Naive thymus-derived CD4-positive, alpha-beta T cell (primary cell): Measurements from ENCODE around the gene PRR5L. TPM values are rescaled to one million over a fixed set of nuclear protein-coding genes. Genes with fewer than 3 reads are reported as not detected.

Experiments used
- ATAC-seq: fragments of 150-1000 bp; cut with Tn5 transposase; 2 replicates; pipeline ENCODE4 v1.10.0; 2021; ENCODE audit warnings: mild to moderate bottlenecking, moderate library complexity
- CTCF ChIA-PET: fragments of 350-600 bp; sonication (Branson Sonifier 250); formaldehyde crosslinking; loops from one replicate; lab custom pipeline; 2021; ENCODE audit warnings: antibody characterized with exemption; lab: Charles Lee
- POLR2A ChIA-PET: fragments of 350-600 bp; sonication (Branson Sonifier 250); formaldehyde crosslinking; loops from one replicate; lab custom pipeline; 2021; ENCODE audit warnings: antibody characterized with exemption, inconsistent platforms; lab: Charles Lee
- DNase-seq, 9 donors: peaks; one replicate each; pipeline versions ENCODE4 v3.0.0 to v3.0.0-alpha.2; 2020 to 2022; ENCODE audit warnings: mixed read lengths in 1 of 9
- H3K27ac ChIP-seq: one replicate; pipeline ENCODE4 v1.7.0; 2013; ENCODE audit warnings: mild to moderate bottlenecking, low read depth, low read length, moderate library complexity
- H3K27me3 ChIP-seq, 2 donors: one replicate each; pipeline ENCODE4 v1.7.0; 2013; ENCODE audit warnings: low read length in 2 of 2, mild to moderate bottlenecking in 2 of 2, moderate library complexity in 2 of 2; ENCODE audit not compliant: control insufficient read depth in 2 of 2, insufficient read depth in 2 of 2
- H3K36me3 ChIP-seq, 3 experiments: 1 replicate in 2 of 3; 2 replicates in 1 of 3; pipeline ENCODE4 v1.7.0; 2013; ENCODE audit warnings: low read length in 3 of 3, mild to moderate bottlenecking in 3 of 3, moderate library complexity in 1 of 3; ENCODE audit not compliant: insufficient read depth in 3 of 3, control insufficient read depth in 2 of 3
- H3K4me1 ChIP-seq, 2 donors: one replicate each; pipeline ENCODE4 v1.7.0; 2013; ENCODE audit warnings: low read length in 2 of 2, mild to moderate bottlenecking in 2 of 2, moderate library complexity in 1 of 2; ENCODE audit not compliant: control insufficient read depth in 2 of 2, insufficient read depth in 2 of 2
- H3K4me3 ChIP-seq: 2 replicates; pipeline ENCODE4 v1.7.0; 2013; ENCODE audit warnings: mild to moderate bottlenecking, low read length
- H3K9me3 ChIP-seq, 3 experiments: 1 replicate in 2 of 3; 2 replicates in 1 of 3; pipeline ENCODE4 v1.7.0; 2013; ENCODE audit warnings: low read length in 3 of 3; ENCODE audit not compliant: control insufficient read depth in 2 of 3
- H3K27ac Mint-ChIP-seq, 9 donors: one replicate each; pipeline ENCODE4 v1.8.0; 2020 to 2022; ENCODE audit warnings: mixed read lengths in 9 of 9, mild to moderate bottlenecking in 8 of 9, moderate library complexity in 5 of 9, inconsistent platforms in 2 of 9
- H3K27me3 Mint-ChIP-seq, 5 donors: one replicate each; pipeline ENCODE4 v1.8.0; 2021 to 2022; ENCODE audit warnings: mixed read lengths in 5 of 5, mild to moderate bottlenecking in 1 of 5
- H3K36me3 Mint-ChIP-seq, 5 donors: one replicate each; pipeline ENCODE4 v1.8.0; 2020 to 2022; ENCODE audit warnings: mixed read lengths in 5 of 5, mild to moderate bottlenecking in 3 of 5, inconsistent platforms in 1 of 5
- H3K4me1 Mint-ChIP-seq, 7 donors: one replicate each; pipeline ENCODE4 v1.8.0; 2020 to 2022; ENCODE audit warnings: mixed read lengths in 7 of 7, mild to moderate bottlenecking in 3 of 7, inconsistent platforms in 1 of 7
- H3K4me3 Mint-ChIP-seq, 10 donors: one replicate each; pipeline ENCODE4 v1.8.0; 2020 to 2022; ENCODE audit warnings: mild to moderate bottlenecking in 10 of 10, mixed read lengths in 10 of 10, moderate library complexity in 6 of 10, inconsistent platforms in 2 of 10
- H3K9me3 Mint-ChIP-seq, 11 donors: one replicate each; pipeline ENCODE4 v1.8.0; 2020 to 2022; ENCODE audit warnings: mixed read lengths in 11 of 11, mild to moderate bottlenecking in 4 of 11, inconsistent platforms in 1 of 11, moderate library complexity in 1 of 11
- intact Hi-C, 2 donors: fragments of 100-400 bp; cut with micrococcal nuclease; formaldehyde crosslinking; loops; one replicate each; pipeline ENCODE4 v1.15.1; 2023
- polyA plus RNA-seq, 2 donors: library from polyadenylated mRNA; unstranded; fragments of 300-500 nt; fragmentation: Illumina TruSeq; gene quantifications; one replicate each; pipeline ENCODE4 v1.2.3, GENCODE V29; 2021
- total RNA-seq, 6 experiments: library from RNA in 5 of 6; stranded (reverse) in 5 of 6; gene quantifications; 1 replicate in 5 of 6; 2 replicates in 1 of 6; pipeline ENCODE4 v1.2.3 and lab custom pipeline; 2021 to 2026

PRR5L gene
- total and polyA plus RNA-seq, 7 experiments from 2014 or later, result 0.10 to 47.6 (median 2.6) TPM

DNA sequence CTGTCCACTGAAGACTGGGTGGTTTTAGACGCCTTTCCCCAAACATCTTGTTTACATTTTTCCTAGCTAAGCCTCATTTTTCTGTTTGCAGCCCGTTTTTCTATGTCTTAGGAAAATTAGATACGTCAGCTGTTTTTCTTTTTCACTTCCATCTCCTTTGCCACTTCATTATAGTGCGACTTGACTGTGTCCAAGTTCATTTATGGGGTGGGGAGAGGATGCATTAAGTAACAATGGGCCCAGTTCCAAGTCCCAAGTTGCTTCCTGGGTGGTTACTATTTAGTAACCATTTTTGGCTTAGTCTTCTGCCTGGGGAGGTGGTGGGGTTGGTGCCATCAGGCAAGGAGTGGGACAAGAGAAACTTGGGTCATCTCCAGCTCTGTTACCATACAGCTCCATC lies 131.0 kb downstream of the PRR5L start:
- Mint-ChIP-seq H3K27ac (no peak overlapping the region), H3K4me3 (no peak overlapping the region), H3K4me1 (peaks cover 0 to 27% (median under 1%) of the 10 kb centered on the region in 7 donors), H3K9me3 (no peaks in the 10 kb centered on the region), H3K36me3 (peaks cover 0 to 40% (median 0%) of the 10 kb centered on the region in 5 donors), H3K27me3 (peaks cover 0 to 11% (median 5%) of the 10 kb centered on the region in 5 donors)
- ChIA-PET CTCF (no interaction called here), POLR2A (no interaction called here)
- Histone ChIP-seq H3K27me3 (no peaks in the 10 kb centered on the region), H3K9me3 (no peaks in the 10 kb centered on the region), H3K36me3 (no peaks in the 10 kb centered on the region), H3K27ac (no peak overlapping the region), H3K4me1 (peaks cover 0 to 42% of the 10 kb centered on the region in 2 donors), H3K4me3 (no peak overlapping the region)
- intact Hi-C loops, result no loop called here
- DNase-seq, result no peak
- ATAC-seq, result no peak

DNA sequence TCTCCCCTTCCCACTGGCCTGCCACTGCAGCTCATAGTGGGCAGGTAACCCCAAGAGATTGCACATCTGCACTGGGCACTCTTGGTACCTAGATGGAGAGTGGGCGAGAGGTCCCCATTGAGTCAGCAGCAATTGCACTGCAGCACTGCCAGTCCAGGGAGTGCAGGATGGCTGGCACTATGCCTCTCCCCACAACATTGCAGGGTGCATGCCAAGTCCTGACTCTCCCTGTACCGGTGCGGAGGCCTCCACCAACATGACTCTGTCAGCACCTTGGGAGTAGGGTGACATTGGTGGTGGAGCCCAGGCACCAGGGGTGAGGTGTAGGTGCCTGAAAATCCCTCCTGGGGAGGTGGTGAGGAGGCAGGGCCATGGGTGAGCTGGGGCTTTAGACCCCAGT lies 131.8 kb downstream of the PRR5L start:
- ATAC-seq, result no peak
- no peak overlapping the region for H3K27ac Mint-ChIP-seq
- no peak for DNase-seq
- Histone ChIP-seq H3K9me3 (no peaks in the 10 kb centered on the region), H3K27ac (no peak overlapping the region), H3K27me3 (no peaks in the 10 kb centered on the region), H3K4me1 (peaks cover 0 to 34% of the 10 kb centered on the region in 2 donors), H3K4me3 (no peak overlapping the region), H3K36me3 (no peaks in the 10 kb centered on the region)
- POLR2A ChIA-PET, result no interaction called here
- intact Hi-C loops, result no loop called here
- peaks cover 0 to 41% (median 0%) of the 10 kb centered on the region in 5 donors for H3K36me3 Mint-ChIP-seq
- H3K27me3 Mint-ChIP-seq, result peaks cover 0 to 8% (median 3%) of the 10 kb centered on the region in 5 donors
- CTCF ChIA-PET, result no interaction called here
- H3K4me3 Mint-ChIP-seq, result no peak overlapping the region
- H3K4me1 Mint-ChIP-seq, result peaks cover 0 to 25% (median 0%) of the 10 kb centered on the region in 7 donors
- H3K9me3 Mint-ChIP-seq, result no peaks in the 10 kb centered on the region

DNA sequence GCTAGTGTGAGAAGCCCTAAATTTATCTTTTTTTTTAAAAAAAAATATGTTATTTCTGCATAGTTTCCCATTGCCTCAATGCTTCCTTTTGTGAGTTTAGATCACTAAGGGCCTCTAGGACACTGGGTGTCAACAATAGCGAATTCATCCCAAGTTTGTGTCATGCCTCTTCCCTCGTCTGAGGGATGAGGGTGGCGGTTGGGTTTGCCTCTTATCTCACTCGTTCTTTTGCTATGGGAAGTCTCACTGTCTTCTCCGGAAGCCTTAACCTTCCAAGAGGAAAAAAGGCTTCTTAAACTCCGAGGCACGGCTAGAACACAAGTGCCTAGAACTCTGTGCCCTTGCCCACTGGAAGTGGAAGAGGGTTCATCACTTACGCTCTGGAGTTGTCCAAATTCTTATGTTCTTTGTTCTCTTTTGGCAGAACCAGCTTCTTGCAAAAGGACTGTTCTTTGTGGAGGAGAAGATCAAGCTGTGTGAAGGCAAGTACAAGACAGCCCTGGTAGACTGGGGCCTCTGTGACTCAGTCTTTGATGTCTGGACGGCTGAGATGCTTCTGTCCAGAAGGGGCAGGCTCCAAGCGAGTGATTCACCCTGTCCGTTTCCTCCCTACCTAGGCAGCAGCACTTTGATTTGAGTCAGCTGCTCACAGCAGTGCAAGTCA lies 135.5 kb downstream of the PRR5L start:
- H3K27me3 ChIP-seq, result no peaks in the 10 kb centered on the region
- Mint-ChIP-seq H3K9me3 (peaks cover 0 to 4% (median 0%) of the 10 kb centered on the region in 11 donors), H3K27ac (peak overlapping the region in 1 of 9 donors; percentile 6), H3K27me3 (no peaks in the 10 kb centered on the region), H3K4me3 (peak overlapping the region in 1 of 10 donors; percentile 8), H3K4me1 (peaks cover 0 to 13% (median 0%) of the 10 kb centered on the region in 7 donors), H3K36me3 (peaks cover 0 to 46% (median 0%) of the 10 kb centered on the region in 5 donors)
- peaks cover 0 to 10% of the 10 kb centered on the region in 2 donors for H3K4me1 ChIP-seq
- peak in 1 of 9 donors; percentile 46 for DNase-seq
- intact Hi-C loops, result loop anchor here in 1 of 2 donors (1.0 kb wide), 1 partner anchor 10 kb away; no protein-coding TSS in a partner anchor
- ChIA-PET CTCF (no interaction called here), POLR2A (no interaction called here)
- no peaks in the 10 kb centered on the region for H3K9me3 ChIP-seq
- ATAC-seq, result peak; percentile 58
- no peak overlapping the region for H3K4me3 ChIP-seq
- H3K36me3 ChIP-seq, result peaks cover 0 to 12% (median 0%) of the 10 kb centered on the region in 3 experiments
- H3K27ac ChIP-seq, result no peak overlapping the region

DNA sequence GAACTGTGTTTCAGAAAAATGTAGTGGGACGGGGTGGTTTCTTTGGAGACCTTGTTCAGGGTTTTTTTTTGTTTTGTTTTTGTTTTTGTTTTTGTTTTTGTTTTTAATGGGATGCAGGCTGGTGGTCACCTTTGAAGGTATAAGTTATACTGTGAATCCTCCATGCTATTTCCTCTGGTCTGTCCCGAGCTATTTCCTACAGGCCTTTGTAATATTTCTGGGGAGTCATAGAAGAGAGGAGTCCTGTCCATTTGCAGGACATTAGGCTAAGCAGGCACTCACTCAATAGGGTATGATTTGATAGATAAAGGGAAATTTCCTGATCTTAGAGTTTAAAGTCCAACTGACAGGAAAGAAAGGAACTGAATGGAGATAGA lies 136.0 kb downstream of the PRR5L start:
- Histone ChIP-seq H3K27me3 (no peaks in the 10 kb centered on the region), H3K27ac (no peak overlapping the region), H3K4me1 (peaks cover 0 to 5% of the 10 kb centered on the region in 2 donors), H3K36me3 (peaks cover 0 to 14% (median 0%) of the 10 kb centered on the region in 3 experiments), H3K9me3 (no peaks in the 10 kb centered on the region), H3K4me3 (no peak overlapping the region)
- DNase-seq (no peak), ATAC-seq (no peak)
- Mint-ChIP-seq H3K4me1 (peaks cover 0 to 14% (median 0%) of the 10 kb centered on the region in 7 donors), H3K4me3 (no peak overlapping the region), H3K27me3 (no peaks in the 10 kb centered on the region), H3K9me3 (peaks cover 0 to 4% (median 0%) of the 10 kb centered on the region in 11 donors), H3K27ac (no peak overlapping the region), H3K36me3 (peaks cover 0 to 49% (median 0%) of the 10 kb centered on the region in 5 donors)
- ChIA-PET CTCF (no interaction called here), POLR2A (no interaction called here)
- intact Hi-C loops, result no loop called here

DNA sequence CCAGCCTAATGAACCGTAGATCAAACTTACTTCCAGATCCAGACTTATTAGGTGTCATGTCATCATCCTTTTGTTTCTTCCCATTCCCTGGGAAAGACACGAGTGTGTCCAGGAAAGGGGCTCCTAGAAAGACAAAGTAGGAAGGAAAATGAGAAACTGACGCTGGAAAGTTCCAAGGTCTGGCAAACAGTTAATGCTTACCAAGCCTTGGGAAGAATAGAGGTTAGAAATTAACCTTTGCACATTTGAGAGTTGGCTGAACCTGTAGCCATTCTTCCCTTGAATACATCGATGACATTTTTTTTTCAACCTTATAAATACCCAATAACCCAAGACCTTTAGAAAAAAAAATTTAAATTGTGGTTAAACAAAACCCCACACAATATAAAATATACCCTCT lies 136.7 kb downstream of the PRR5L start:
- ChIA-PET CTCF (no interaction called here), POLR2A (no interaction called here)
- peaks cover 0 to 48% (median 0%) of the 10 kb centered on the region in 5 donors for H3K36me3 Mint-ChIP-seq
- H3K27me3 Mint-ChIP-seq, result no peaks in the 10 kb centered on the region
- ATAC-seq, result no peak
- Histone ChIP-seq H3K4me3 (no peak overlapping the region), H3K27ac (no peak overlapping the region), H3K27me3 (no peaks in the 10 kb centered on the region), H3K36me3 (peaks cover 0 to 20% (median 0%) of the 10 kb centered on the region in 3 experiments), H3K9me3 (no peaks in the 10 kb centered on the region), H3K4me1 (no peaks in the 10 kb centered on the region)
- no peak overlapping the region for H3K4me3 Mint-ChIP-seq
- intact Hi-C loops, result no loop called here
- no peak overlapping the region for H3K27ac Mint-ChIP-seq
- no peak for DNase-seq
- peaks cover 0 to 4% (median 0%) of the 10 kb centered on the region in 11 donors for H3K9me3 Mint-ChIP-seq
- peaks cover 0 to 14% (median 0%) of the 10 kb centered on the region in 7 donors for H3K4me1 Mint-ChIP-seq

DNA sequence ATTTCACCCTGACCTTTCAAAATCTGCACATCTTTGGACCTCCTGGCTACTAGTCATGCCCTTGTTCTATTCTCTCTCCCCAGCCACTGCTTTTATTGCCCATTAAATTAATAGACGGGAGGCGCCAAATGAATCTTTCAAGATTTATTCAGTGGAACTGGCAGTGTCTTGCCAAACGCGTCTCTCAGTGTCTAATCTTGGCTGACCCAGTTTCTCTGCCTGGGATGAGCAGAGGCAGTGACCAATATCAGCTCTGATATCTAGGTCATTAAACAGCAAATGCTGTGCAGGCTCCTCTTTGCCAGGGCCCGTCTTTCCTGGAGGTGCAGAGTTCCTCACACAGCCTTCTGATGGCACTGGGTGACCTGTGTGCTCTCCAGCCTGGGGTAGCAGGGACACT lies 140.0 kb downstream of the PRR5L start:
- no peaks in the 10 kb centered on the region for H3K9me3 ChIP-seq
- peaks cover 0 to 40% (median 0%) of the 10 kb centered on the region in 3 experiments for H3K36me3 ChIP-seq
- H3K9me3 Mint-ChIP-seq, result peaks cover 0 to 4% (median 0%) of the 10 kb centered on the region in 11 donors
- no peak overlapping the region for H3K4me3 Mint-ChIP-seq
- H3K27me3 Mint-ChIP-seq, result peaks cover 0 to 9% (median 0%) of the 10 kb centered on the region in 5 donors
- intact Hi-C loops, result no loop called here
- DNase-seq (no peak), ATAC-seq (no peak)
- peaks cover 0 to 4% of the 10 kb centered on the region in 2 donors for H3K4me1 ChIP-seq
- H3K27me3 ChIP-seq, result no peaks in the 10 kb centered on the region
- H3K27ac ChIP-seq, result no peak overlapping the region
- peaks cover 0 to 58% (median 0%) of the 10 kb centered on the region in 5 donors for H3K36me3 Mint-ChIP-seq
- H3K27ac Mint-ChIP-seq, result no peak overlapping the region
- no peak overlapping the region for H3K4me3 ChIP-seq
- ChIA-PET POLR2A (no interaction called here), CTCF (interaction anchor here (0.6 kb wide), 1 partner anchor 30 kb away, joined by 3 read pairs; no protein-coding TSS in a partner anchor)
- peaks cover 0 to 11% (median 0%) of the 10 kb centered on the region in 7 donors for H3K4me1 Mint-ChIP-seq
